HG03064 (cell line): Measurements from ENCODE around the gene FAM117B.
"Not testable (repeated sequence)": the region's sequence is repeated elsewhere in the genome, so short reads cannot be mapped to it uniquely, and the experiment has no call there.

ENCODE experiments used
- ATAC-seq: cut with Tn5 transposase; IDR thresholded peaks from one replicate; pipeline ENCODE4 v1.9.1; 2021; ENCODE audit warnings: low read depth; ENCODE audit not compliant: unreplicated experiment

The FAM117B gene

DNA sequence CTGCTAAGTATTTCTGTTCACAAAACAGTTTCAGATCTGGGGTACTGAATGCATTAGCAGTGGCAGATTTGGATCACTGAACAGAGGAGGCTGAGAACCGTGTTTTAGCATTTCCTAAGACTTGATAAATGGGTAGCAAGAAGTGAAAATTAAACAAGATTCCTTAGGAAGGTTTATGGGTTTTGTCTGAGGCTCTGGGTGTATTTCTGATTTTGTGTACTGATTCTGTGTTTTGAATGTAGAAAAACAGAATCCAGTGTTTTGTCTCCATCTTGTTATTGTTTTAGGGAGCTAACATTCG is 1.4 kb downstream of the FAM117B start:
- no peak for ATAC-seq

- ATAC-seq: no peak
Measured at GRCh38 chr2:202638721-202639120, 4.0 kb downstream of the FAM117B start.

DNA sequence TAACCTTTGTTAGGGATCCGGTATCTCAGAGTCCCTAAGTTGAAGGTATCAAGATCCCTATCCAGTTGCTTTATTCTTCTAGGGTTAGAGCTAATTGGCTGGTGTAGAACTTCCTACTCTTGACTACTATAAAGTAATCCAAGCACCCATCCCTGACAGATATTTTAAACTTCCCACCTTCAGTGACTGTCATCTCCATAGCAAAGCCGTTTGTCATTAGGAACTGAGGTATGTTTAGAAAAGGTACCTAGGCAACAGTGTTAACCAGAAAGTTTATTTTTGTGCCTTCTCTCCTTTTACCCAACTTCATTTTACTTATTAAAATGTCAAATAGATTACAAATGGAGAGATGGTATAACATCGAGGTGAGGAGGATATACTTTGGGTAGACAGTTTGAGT is 4.5 kb downstream of the FAM117B start:
- ATAC-seq: no peak

GRCh38 chr2:202642567-202642966 is 7.8 kb downstream of the FAM117B start:
- ATAC-seq: no peak

- no peak for ATAC-seq
Measured at GRCh38 chr2:202643012-202643858, 8.5 kb downstream of the FAM117B start.

DNA sequence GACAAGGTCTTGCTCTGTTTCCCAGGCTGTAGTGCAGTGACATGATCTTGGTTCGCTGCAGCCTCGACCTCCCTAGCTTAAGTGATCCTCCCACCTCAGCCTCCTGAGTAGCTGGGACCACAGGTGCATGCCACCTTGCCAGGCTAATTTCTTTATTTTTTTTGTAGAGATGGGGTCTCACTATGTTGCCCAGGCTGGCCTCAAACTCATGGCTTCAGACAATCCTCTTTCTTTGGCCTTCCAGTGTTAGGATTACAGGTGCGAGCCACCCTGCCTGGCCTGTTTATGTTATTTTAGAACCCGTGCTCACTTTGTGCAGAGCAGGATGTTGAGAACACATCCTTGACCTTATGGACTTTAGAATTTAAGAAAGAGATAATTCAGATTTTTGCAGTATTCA is 17.4 kb downstream of the FAM117B start:
- ATAC-seq: no peak

- no peak for ATAC-seq
Measured at GRCh38 chr2:202653890-202654289, 19.1 kb downstream of the FAM117B start.

DNA sequence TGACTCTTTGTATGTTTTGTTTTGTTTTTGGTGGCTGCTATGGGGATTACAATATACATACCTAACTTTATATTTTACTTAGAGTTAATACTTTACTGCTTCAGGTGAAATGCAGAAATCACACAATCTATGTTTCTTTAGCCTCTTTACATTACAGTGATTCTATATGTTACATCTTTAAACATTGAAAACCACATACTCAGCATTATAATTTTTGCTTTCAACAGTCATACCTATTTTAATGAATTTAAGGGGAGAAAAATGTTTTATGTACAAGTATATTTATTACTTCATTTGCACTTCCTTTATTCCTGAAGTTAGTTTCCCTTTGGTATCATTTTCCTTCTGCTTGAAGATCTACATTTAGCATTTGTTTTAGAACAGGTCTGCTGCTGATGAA is 23.1 kb downstream of the FAM117B start:
- ATAC-seq: no peak

GRCh38 chr2:202660796-202661195 is 26.0 kb downstream of the FAM117B start:
- no peak for ATAC-seq

GRCh38 chr2:202669841-202670240 is 35.1 kb downstream of the FAM117B start:
- no peak for ATAC-seq

DNA sequence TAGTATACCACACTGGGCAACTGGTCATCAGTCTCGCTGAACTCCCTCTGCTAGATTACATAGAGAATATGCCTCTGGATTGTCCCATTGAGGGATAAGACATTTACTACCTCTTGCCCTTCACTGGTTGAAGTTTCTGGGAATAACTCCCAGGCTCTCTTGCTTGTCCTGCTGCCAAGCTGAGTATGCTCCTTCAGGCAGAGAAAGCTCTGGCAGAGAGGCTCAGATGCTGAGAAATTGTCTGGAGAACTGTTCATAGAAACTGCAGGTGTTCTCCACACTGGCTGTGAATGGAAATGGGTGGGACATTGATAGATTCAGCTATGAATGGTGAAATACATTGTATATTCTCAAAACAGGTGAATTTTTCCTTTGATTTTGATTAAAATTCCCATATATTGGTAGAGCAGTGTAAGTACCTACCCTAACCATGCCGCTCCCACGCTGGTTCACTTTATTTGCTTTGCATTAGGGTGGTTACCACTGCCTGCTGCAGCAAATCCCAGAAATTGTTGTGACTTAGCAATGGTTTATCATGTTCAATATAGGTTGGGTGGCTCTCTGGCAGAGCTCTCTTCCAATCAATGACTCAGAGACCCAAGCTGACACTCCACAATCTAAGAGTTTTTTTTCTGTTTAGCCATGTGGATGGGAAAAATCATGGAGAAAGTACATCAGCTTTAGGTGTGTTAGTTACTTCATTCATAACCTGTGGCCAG is 36.7 kb downstream of the FAM117B start:
- no peak for ATAC-seq

DNA sequence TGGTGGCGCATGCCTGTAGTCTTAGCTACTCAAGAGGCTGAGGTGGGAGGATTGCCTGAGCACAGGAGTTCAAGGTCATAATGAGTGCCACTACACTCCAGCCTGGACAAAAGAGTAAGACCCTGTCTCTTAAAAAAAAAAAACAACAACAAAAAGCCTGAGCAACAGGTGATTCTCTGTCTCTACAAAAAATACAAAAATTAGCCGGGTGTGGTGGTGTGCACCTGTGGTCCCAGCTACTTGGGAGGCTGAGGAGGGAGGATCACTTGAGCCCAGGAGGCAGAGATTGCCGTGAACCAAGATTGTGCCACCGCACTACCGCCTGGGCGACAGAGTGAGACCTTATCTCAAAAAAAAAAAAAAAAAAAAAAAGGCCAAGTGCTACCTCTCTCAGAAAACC is 40.3 kb downstream of the FAM117B start:
- ATAC-seq: not testable (repeated sequence)

DNA sequence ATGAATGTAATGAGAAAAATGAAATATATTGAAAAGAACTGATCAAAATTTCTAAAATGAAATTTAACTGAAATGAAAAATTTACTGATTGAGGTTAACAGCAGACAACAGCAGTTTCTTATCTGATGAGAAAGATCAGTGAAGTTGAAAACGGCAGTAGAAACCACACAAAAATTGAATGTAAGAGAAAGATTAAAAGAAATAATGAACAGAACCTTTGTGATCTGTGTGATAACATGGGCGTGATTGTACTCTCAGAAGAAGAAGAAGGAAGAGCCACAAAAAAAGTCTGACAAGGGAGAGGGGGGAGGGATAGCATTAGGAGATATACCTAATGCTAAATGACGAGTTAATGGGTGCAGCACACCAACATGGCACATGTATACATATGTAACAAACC is 45.2 kb downstream of the FAM117B start:
- no peak for ATAC-seq

DNA sequence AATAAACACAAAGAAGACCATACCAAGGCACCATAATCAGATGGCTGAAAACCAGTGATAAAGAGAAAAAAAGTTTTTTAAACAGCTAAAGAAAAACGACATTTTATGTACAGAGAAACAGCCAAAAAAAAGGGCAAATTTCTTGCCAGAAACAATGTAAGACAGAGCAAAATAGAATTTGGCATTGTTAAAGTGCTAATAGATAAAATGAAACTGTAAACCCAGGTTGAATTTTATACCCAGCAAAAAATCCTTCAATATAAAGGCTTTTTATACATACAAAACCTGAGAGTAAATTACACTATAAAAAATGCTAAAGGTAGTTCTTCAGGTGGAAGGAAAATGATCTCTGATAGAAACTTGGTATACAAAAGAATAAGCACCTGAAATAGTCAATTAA is 45.7 kb downstream of the FAM117B start:
- no peak for ATAC-seq

DNA sequence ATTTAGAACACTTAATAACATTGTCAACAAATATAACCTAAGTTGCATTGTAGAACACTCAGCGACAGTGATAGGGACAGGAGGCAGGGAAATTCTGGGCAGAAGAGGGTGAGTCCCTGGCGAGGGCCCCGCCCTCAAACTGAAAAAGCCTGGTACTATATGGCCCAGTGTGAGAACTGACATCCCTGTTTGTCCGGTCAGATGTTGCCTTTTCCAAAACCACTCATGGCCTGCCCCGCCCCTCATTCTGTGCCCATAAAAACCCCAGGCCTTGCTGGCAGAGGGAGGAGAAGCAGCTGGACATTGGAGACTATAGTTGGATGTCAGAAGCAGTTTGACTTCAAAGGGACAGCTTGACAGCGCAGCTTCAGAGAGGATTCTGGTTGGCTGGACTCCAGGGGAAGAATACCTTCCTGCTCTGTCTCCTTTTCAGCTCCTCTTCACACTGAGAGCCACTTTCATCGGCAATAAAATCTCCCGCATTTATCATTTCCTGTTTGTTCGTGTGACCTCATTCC is 47.0 kb downstream of the FAM117B start:
- ATAC-seq: no peak

GRCh38 chr2:202682274-202682673 is 47.5 kb downstream of the FAM117B start:
- no peak for ATAC-seq

- ATAC-seq: no peak
Measured at GRCh38 chr2:202687276-202687675, 52.5 kb downstream of the FAM117B start.

GRCh38 chr2:202689459-202689858 is 54.7 kb downstream of the FAM117B start:
- no peak for ATAC-seq

- no peak for ATAC-seq
Measured at GRCh38 chr2:202689898-202690297, 55.1 kb downstream of the FAM117B start.

DNA sequence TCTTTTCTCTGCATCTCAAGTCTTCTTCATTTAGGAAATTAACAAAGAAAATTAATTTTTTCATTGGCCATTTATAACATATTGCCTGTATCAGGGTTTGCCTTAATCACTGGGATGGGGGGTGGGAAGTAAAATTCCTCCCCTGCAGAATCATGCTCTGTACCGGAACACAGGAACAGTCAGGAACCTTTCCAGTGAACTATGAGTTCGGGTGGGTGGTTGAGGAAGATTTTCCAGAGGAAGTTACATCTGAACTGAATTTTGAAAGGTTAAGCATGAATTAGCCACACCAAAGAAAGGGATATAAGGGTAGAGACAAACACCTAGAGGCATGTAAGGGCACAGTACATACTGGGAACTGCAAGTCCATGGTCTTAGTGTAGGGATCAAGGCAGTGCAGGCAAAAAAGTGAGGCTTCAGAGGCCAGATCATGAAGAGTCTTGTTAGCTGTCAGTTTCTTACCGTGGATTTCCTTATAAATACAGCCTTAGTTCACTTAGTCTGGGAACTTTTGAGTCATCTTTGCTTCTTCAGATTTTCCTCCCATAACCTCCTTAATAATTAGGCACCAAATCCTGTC is 55.6 kb downstream of the FAM117B start:
- ATAC-seq: no peak

DNA sequence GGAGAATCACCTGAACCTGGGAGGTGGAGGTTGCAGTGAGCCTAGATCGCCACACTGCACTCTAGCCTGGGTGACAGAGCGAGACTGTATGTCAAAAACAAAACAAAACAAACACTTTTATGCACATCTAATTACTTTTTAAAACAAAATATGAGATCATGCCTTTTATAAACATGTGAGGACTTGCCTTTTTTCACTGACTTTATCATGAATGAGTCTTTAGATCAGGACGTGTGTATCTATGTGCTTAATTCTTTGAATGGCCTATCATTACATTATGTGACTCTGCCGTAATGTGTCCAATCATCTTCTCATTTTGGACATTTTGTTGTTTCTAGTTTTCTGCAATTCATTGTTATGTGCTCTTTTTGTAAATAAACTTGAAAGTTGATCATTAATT is 58.7 kb downstream of the FAM117B start:
- no peak for ATAC-seq

- no peak for ATAC-seq
Measured at GRCh38 chr2:202695166-202695565, 60.4 kb downstream of the FAM117B start.
